Suppressor macrophage treated with lipopolysaccharide for 4 hours (primary cell): ENCODE results near the gene TLR8.
"Not testable (repeated sequence)": the region's sequence is repeated elsewhere in the genome, so short reads cannot be mapped to it uniquely, and the experiment has no call there.

ENCODE experiments used
- DNase-seq: peaks from one replicate; pipeline ENCODE4 v3.0.0-alpha.2; 2020

TLR8 gene

DNA sequence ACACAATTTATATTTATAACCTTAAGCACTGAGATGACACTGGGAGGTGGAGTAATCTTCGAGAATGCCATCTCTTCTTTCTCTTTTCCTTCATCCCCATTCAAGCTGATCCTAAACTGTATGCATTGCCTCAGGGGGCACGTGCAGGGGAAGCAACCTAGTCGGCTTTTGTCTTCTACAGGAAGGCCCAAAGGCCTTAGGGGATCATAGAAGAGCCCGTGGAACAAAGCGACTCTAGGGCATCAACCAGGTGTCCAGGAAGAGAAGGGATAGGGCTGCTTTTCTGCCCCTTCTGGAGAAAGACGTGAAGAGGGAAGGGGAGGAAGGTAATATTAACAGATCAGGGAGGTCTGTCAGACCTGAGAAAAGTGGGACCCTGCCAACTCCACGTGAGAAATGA is 6.9 kb upstream of the TLR8 start:
- no peak for DNase-seq

DNA sequence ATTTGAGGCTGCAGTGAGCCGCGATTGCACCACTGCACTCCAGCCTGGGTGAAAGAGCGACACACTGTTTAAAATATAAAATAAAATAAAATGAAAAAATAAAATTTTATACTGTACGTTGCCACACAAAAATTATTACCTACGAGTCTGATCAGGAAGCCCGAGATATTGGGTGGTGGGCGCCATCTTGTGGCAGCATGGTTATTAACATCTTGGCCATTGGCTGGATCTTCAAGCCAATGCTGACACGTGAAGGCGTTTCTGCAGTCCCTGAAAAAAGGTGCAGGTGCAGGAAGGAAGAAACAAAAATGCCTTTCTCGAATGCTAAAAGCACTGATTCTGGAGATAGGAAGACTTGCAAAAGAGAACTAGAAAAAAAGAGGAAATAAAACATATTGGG is 4.9 kb upstream of the TLR8 start:
- DNase-seq: peak; percentile 46

DNA sequence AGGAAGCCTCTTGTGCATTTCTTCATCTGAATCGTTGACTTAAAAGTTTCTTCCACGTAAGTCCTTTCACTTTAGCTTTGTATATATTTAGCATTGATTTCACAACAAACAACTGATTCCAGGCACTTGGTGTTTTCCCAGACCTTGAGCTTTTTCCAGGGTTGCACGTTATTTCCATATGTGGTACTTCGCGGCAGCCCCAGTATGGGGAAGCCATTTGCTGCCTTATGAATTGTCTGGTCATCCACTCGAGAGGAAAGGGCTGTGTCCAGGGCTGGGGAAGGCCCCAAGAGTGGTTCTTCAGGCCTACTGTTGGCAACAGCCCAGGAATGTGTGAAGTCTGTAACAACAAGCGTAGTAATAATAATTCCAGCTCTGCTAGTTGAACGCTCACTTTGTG is 2.8 kb upstream of the TLR8 start:
- peak; percentile 91 for DNase-seq

DNA sequence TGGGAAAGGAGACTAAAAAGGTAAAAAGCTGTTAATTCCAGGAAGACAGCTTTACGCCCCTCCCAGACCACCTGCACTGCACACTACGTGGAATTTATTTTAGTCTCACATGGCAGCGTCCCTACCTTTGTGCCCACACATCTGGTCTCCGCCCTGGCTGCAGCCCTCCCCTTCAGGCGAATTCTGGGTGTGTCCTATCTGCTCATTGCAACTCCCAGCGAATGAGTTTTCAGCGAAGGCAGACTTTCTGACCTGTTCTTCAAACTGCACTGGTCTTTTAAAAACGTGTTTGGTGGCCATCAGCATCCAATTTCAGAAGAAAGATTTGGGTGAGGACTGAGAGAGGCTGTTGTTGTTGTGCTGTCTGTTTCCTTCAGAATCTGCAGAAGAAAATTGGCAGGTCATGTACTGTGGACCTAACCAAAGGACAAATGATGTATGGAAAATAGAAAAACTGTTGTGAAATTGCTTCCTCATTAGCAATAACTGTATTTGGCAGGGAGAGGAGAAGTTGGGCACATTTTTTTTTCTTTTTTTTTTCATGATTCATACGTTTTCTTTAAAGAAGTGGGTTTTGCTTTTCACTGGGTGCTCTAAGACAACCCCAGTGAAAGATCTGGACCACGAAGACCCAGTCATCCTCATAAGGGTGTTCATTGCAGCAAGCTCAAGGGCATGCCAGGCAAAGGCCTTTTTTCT is 4.2 kb downstream of the TLR8 start:
- peak; percentile 69 for DNase-seq

DNA sequence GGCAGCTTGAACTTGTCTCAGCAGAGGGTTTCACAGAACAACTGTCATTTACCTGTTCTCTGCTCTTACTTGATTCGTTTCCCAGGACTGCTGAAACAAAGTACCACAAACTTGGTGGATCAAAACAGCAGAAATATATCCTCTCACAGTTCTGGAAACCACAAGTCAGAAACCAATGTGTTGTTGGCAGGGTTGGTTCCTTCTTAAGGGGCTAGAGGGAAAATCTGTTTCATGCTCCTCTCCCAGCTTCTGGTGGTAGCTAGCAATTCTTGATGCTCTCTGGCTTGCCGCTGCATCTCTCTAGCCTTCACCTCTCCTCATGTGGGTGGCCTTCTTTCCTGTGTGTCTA is 4.7 kb downstream of the TLR8 start:
- DNase-seq: no peak

DNA sequence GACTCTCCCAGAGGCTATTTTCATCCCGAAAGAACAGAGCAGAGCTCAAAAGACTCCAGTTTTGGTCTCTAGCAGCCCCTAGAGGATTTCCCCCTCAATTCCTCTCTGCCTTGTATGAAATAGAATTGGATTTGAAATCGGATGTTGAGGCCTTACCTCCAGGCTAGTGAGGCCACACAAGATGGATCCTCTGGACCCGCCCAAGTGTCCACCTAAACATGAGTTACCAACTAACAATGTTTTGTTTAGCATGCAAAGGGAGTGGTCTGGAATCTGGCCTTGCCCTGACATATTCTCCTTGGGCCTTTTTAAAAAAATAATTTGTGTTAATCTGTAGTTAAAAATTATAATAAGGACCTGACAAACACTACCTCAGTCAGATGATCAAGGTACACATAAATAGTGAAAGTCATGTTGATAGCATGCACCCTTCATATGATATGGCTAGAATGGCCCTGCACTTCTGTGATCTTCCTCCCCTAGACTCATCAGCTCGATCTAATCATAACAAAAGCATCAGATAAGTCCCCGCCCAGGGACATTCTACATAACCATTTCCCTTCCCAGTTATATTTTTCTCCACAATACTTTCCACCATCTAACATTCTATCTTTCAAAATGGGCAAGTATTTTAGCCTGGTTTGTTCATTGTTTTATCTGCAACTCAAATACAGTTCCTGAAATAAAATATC is 6.5 kb downstream of the TLR8 start:
- DNase-seq: no peak

DNA sequence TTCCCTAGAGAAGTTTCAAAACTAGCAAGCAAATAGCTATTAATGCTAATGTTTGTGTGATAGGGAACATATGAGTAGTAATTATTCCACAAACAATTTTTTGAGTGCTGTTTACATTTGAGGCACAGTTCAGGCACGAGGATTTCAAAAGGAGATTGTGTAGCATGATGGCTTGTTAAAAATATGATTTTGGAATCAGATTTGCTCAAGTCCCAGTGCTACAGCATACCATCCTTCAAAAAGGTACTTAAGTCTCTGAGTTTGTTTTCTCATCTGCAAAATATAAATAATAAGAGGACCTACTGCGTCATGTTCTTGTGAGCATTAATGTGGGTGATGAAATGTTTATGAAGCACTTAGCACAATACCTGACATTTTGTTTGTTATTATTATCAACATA is 11.3 kb downstream of the TLR8 start:
- no peak for DNase-seq

DNA sequence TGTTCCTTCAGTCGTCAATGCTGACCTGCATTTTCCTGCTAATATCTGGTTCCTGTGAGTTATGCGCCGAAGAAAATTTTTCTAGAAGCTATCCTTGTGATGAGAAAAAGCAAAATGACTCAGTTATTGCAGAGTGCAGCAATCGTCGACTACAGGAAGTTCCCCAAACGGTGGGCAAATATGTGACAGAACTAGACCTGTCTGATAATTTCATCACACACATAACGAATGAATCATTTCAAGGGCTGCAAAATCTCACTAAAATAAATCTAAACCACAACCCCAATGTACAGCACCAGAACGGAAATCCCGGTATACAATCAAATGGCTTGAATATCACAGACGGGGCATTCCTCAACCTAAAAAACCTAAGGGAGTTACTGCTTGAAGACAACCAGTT is 12.6 kb downstream of the TLR8 start:
- peak; percentile 39 for DNase-seq

DNA sequence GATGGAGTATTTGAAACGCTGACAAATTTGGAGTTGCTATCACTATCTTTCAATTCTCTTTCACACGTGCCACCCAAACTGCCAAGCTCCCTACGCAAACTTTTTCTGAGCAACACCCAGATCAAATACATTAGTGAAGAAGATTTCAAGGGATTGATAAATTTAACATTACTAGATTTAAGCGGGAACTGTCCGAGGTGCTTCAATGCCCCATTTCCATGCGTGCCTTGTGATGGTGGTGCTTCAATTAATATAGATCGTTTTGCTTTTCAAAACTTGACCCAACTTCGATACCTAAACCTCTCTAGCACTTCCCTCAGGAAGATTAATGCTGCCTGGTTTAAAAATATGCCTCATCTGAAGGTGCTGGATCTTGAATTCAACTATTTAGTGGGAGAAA is 13.2 kb downstream of the TLR8 start:
- no peak for DNase-seq

DNA sequence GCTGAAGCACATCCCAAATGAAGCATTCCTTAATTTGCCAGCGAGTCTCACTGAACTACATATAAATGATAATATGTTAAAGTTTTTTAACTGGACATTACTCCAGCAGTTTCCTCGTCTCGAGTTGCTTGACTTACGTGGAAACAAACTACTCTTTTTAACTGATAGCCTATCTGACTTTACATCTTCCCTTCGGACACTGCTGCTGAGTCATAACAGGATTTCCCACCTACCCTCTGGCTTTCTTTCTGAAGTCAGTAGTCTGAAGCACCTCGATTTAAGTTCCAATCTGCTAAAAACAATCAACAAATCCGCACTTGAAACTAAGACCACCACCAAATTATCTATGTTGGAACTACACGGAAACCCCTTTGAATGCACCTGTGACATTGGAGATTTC is 14.6 kb downstream of the TLR8 start:
- DNase-seq: no peak

DNA sequence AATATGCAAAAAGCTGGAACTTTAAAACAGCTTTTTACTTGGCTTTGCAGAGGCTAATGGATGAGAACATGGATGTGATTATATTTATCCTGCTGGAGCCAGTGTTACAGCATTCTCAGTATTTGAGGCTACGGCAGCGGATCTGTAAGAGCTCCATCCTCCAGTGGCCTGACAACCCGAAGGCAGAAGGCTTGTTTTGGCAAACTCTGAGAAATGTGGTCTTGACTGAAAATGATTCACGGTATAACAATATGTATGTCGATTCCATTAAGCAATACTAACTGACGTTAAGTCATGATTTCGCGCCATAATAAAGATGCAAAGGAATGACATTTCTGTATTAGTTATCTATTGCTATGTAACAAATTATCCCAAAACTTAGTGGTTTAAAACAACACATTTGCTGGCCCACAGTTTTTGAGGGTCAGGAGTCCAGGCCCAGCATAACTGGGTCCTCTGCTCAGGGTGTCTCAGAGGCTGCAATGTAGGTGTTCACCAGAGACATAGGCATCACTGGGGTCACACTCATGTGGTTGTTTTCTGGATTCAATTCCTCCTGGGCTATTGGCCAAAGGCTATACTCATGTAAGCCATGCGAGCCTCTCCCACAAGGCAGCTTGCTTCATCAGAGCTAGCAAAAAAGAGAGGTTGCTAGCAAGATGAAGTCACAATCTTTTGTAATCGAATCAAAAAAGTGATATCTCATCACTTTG is 15.6 kb downstream of the TLR8 start:
- no peak for DNase-seq

DNA sequence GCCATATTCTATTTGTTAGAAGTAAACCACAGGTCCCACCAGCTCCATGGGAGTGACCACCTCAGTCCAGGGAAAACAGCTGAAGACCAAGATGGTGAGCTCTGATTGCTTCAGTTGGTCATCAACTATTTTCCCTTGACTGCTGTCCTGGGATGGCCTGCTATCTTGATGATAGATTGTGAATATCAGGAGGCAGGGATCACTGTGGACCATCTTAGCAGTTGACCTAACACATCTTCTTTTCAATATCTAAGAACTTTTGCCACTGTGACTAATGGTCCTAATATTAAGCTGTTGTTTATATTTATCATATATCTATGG is 16.1 kb downstream of the TLR8 start:
- DNase-seq: no peak

DNA sequence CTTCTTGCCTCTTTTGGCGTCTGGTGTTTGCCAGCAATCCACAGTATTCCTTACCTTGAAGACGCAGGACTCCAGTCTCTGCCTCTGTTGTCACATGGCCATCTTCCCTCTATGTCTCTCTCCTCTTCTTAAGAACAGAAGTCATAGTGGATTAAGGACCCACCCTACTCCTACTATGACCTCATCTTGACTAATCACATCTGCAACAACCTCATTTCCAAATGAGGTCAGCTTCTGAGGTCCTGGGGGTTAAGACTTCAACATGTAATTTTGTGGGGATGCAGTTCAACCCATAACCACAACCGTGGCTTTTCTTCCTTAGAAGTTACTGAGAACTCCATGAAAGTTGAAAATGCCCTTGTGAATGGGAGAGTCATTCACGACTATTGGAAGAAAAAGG is 23.3 kb downstream of the TLR8 start:
- DNase-seq: peak; percentile 53

DNA sequence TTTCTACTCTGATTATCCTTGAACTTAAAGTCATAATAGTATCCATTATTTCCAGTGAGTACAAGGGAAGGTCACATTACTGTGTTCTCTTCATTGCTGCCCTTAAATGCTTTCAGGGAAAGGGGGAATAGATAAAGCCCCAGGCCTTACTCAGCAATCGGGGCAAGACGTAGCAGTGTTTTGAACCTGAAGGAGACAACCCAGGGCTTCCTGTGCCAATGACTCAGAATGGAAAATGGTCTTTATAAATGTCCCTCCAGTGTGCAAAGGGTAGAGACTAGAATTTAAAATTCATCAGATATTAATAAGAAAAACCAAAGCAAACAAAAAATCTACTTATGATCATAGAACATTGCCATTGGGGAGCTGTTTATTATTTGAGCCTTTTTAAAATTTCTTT is 23.7 kb downstream of the TLR8 start:
- no peak for DNase-seq

DNA sequence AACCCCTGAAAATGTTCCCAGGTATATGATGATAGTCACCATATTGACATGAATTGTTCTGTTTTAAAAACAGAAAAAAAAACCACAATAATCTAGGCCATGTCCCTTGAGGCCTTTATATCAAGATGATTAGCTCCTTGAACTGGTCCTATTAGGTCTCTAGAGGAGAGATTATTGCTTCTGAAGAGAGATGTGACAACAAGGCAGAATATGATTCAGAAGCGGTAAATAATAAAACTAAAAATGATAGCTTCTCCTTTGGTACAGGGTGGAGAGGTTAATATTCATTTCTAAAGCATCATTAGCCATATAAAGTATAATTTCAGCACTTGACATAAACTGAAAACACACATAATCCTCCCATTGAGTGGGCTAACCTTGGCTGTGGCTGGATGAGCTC is 25.8 kb downstream of the TLR8 start:
- DNase-seq: no peak

DNA sequence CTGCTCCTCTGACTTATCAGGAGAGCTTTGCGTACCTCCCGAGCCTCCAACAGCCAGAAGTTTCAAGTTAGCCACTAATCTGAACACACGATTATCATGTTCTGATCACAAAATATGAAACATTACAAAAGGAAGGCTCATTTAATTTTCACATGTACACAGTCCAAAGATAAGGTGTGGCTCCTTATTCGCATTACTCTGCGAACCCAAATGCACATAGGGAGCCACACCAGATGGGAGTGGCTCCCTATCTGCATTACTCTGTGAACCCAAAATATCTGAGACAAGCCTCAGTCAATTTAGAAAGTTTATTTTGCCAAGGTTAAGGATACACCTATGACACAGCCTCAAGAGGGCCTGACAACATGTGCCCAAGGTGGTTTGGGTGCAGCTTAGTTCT is 28.4 kb downstream of the TLR8 start:
- DNase-seq: no peak

DNA sequence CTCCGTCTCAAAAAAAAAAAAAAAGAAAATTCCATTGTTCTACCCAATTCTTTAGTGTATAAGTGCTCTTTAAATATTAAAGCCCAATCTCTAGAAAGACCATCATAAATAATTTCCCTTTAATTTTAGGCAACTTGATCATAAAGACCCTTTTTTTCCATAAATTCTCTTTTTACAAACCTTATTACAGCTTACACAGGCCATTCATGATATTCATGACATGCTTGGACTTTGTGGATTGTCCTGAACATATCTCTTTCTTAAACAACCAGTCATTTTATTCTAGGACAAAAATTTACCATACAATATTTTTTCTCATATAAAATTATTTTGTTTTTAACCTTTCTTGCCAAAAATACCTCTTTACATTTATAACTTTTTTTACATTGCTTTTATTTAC is 30.5 kb downstream of the TLR8 start:
- DNase-seq: no peak

DNA sequence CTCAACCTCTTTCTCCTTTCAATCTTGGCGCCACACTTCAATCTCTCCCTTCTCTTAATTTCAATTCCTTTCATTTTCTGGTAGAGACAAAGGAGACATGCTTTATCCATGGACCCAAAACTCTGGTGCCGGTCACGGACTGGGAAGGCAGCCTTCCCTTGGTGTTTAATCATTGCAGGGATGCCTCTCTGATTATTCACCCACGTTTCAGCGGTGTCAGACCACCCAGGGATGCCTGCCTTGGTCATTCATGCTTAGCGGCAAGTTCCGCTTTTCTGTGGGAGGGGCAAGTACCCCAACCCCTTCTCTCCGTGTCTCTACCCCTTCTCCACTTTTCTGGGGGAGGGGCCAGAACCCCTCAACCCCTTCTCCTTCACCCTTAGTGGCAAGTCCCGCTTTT is 34.1 kb downstream of the TLR8 start:
- not testable (repeated sequence) for DNase-seq

DNA sequence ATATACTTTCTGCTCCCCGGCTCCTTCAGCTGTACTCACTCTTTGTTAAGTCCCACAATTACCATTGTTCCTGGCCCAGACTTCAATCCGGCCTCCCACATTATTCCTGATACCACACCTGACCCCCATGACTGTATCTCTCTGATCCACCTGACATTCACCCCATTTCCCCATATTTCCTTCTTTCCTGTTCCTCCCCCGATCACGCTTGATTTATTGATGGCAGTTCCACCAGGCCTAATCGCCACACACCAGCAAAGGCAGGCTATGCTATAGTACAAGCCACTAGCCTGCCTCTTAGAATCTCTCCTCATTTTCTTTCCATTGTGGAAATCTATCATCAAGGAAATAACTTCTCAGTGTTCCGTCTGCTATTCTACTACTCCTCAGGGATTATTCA is 37.2 kb downstream of the TLR8 start:
- DNase-seq: not testable (repeated sequence)

DNA sequence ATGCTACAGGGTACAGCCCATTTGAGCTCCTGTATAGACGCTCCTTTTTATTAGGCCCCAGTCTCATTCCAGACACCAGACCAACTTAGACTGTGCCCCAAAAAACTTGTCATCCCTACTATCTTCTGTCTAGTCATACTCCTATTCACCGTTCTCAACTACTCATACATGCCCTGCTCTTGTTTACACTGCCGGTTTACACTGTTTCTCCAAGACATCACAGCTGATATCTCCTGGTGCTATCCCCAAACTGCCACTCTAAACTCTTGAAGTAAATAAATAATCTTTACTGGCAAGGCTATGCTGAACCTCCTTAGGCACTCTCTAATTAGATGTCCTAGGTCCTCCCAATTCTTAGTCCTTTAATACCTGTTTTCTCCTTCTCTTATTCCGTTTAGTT is 38.0 kb downstream of the TLR8 start:
- DNase-seq: not testable (repeated sequence)

DNA sequence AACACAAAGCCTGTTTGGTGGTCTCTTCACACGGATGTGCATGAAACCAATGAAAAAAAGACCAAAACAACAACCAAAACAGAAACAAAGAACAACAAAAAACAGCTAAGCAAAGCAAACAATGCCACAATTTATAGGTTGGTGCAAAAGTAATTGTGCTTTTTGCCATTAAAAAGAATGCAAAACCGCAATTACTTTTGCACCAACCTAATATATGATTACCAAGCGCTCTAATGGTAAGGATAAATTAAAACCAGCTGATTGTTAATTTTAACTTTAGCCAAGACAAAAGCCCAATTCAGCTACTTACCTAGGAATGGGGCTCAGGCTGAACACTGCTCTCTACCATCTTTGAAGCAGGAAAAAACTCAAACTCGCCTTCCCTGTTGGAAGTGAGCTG is 39.1 kb downstream of the TLR8 start:
- DNase-seq: no peak

DNA sequence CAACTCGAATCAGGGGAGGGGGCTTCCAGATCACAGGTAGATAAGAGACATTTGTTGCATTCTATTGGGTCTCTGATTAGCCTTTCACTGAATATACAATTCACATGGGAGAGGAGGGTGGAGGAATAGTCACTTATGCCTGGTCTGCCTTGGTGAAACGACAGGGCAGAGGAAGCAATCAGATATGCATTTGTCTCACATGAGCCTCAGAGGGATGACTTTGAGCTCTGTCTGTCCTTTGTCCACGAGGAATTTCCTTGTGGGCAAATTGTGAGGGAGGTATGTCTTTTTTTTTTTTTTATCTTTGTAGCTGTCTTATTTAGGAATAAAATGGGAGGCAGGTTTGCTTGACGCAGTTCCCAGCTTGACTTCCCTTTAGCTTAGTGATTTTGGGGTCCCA is 40.0 kb downstream of the TLR8 start:
- no peak for DNase-seq

DNA sequence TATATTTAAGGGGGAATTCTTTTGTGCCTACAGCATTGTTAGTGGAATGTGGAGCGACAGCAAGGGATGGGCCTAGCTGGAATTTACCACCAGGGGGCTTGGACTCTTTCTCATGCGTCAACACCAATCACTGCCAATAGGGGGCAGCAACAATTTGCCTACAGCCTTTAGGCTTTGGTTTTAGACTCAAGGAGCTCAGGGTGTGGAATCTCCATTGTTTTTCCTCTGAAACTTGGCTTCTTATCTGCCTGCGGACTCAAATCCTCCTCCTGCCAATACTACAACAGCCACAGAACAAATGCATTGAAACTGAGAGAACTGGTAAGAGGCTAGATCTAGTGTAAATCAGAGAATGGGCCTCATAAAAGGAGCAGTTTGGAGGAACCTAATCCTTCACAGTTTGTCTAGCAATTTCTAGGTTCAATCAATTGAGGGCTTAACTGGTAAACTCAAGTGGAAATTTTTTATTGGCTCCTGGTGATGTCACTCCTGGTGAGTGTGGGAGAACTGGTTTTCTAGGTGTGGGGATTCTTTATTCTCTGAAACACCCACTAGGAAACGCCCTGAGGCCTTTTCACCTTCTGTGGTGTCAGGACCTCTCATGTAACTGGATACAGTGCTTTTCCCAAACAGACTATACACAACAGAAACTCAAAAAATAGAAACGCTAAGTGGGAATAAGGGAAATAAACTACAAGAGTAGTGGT is 40.6 kb downstream of the TLR8 start:
- DNase-seq: peak; percentile 87
